Left lung (tissue), 10 donors: ENCODE results near the gene MTCP1. TPM values are rescaled to one million over a fixed set of nuclear protein-coding genes. Genes with fewer than 3 reads are reported as not detected.

Experiments used
- ATAC-seq: fragments of 200-7000 bp; cut with Tn5 transposase; one replicate; pipeline ENCODE4 v1.9.1; 2020; ENCODE audit warnings: moderate library complexity
- DNase-seq, 4 donors: peaks; one replicate each; pipeline ENCODE4 v3.0.0-alpha.2; 2013 to 2020
- H3K27ac ChIP-seq, 2 donors: fragments of 200-600 bp; sonication (generic) in 1 of 2; one replicate each; pipeline versions ENCODE4 v1.5.0 to v1.8.0; 2020 to 2021
- H3K27me3 ChIP-seq, 2 donors: fragments of 200-600 bp; sonication (generic) in 1 of 2; one replicate each; pipeline versions ENCODE4 v1.5.0 to v1.8.0; 2020 to 2021
- H3K36me3 ChIP-seq, 2 donors: fragments of 200-600 bp; sonication (generic) in 1 of 2; one replicate each; pipeline versions ENCODE4 v1.5.0 to v1.8.0; 2020 to 2021
- H3K4me1 ChIP-seq, 2 donors: fragments of 200-600 bp; one replicate each; pipeline ENCODE4 v1.8.0; 2021
- H3K4me3 ChIP-seq, 2 donors: fragments of 200-600 bp; sonication (generic) in 1 of 2; one replicate each; pipeline versions ENCODE4 v1.5.0 to v1.8.0; 2020 to 2021; ENCODE audit warnings: mild to moderate bottlenecking in 1 of 2
- H3K9me3 ChIP-seq, 2 donors: fragments of 200-600 bp; sonication (generic) in 1 of 2; one replicate each; pipeline versions ENCODE4 v1.5.0 to v1.8.0; 2020 to 2021
- CTCF ChIP-seq, 2 donors: fragments of 200-600 bp; sonication (generic) in 1 of 2; IDR thresholded peaks; one replicate each; pipeline versions ENCODE4 v1.5.0 to v1.8.0; 2021; ENCODE audit warnings: antibody characterized with exemption in 2 of 2
- intact Hi-C, 2 donors: fragments of 100-400 bp; cut with DNase I; formaldehyde crosslinking; loops; one replicate each; pipeline versions ENCODE4 v1.11.2 to v1.14.2; 2022
- polyA plus RNA-seq, 6 donors: library from polyadenylated mRNA; unstranded; fragments of 120-200 nt; gene quantifications; one replicate each; pipeline ENCODE4 v1.2.1, GENCODE V29; 2013; ENCODE audit not compliant: insufficient read length in 6 of 6
- total RNA-seq, 2 donors: library from RNA; stranded (reverse); fragmentation: NEBNext Ultra II Directional; extraction: Animal tissue kit (Norgen Biotek cat#: 25700); gene quantifications; one replicate each; pipeline ENCODE4 v1.2.1, GENCODE V29; 2021
- donor health status: DM: no; HTN: yes; CAD: no.
- donor health status: DM: no; HTN: no; CAD: no.

The MTCP1 gene
- total and polyA plus RNA-seq, 8 donors = 11.5 to 27.0 (median 20.9) TPM

GRCh38 chrX:155046129-155046810 lies 24.7 kb downstream of the MTCP1 start:
- DNase-seq (no peak), ATAC-seq (no peak)
- TF ChIP-seq CTCF (IDR thresholded peaks at IDR 0.05) = no peak
- no peaks in the 10 kb centered on the region for H3K27me3 ChIP-seq
- no peaks in the 10 kb centered on the region for H3K9me3 ChIP-seq
- peaks cover 0 to 4% of the 10 kb centered on the region in 2 donors for H3K36me3 ChIP-seq
- intact Hi-C loops = no loop called here
- H3K4me1 ChIP-seq = no peaks in the 10 kb centered on the region
- no peak overlapping the region for H3K4me3 ChIP-seq
- H3K27ac ChIP-seq = no peak overlapping the region

DNA sequence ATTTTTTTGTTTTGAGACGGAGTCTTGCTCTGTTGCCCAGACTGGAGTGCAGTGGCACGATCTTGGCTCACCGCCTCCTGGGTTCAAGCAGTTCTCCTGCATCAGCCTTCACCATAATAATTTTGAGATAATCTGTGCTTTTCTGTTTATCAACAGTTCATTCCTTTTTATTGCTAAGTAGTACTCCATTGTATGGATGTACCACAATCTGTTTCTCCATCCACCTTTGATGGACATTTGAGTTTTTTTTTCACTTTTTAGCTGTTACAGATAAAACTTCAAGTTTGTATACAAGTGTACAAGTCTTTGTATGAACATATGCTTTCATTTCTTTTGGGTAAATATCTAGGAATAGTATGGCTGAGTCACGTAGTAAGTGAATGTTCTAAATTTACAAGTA lies 35.2 kb downstream of the MTCP1 start:
- Histone ChIP-seq H3K9me3 (no peaks in the 10 kb centered on the region), H3K4me3 (no peak overlapping the region), H3K4me1 (no peaks in the 10 kb centered on the region), H3K36me3 (peaks cover 0 to 17% of the 10 kb centered on the region in 2 donors), H3K27me3 (no peaks in the 10 kb centered on the region), H3K27ac (no peak overlapping the region)
- intact Hi-C loops = no loop called here
- no peak for TF ChIP-seq CTCF (IDR thresholded peaks at IDR 0.05)
- ATAC-seq (no peak), DNase-seq (no peak)

DNA sequence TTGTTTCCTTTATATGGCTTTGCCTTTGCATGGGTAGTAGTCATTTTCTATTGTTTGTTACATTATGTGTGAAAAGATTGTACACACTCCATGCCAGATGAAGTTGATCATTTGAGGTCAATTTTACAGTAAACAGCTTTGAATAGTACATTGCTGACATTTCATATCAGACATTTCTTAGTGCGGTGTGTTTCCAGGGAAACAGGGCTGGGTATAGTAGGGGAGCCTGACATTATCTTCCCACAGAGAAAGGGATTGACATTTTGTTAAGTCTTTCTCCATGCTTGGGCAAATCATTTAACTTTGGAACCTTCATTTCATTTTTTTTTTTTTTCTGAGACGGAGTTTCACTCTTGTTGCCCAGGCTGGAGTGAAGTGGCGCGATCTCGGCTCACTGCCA lies 39.3 kb downstream of the MTCP1 start:
- no peak for ATAC-seq
- TF ChIP-seq CTCF (IDR thresholded peaks at IDR 0.05) = no peak

DNA sequence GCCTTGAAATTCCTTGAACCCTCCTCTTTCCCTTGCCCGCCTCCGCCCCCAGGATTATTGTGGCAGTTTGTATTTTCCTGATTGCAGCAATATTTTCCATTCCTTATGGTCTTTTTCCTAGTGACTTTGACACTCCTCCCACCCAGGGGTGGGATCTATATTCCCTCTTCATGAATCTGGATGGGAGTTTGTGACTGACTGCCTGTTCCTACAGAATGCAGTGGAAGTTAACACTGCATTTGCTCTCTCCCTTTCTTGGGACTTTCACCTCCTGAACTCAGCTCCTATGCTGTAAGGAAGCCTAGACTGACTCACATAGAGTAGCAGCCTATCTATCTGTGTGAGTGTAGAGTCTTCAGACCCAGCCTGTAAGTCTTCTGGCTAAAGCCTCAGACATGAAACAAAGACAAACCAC lies 42.1 kb downstream of the MTCP1 start:
- no peaks in the 10 kb centered on the region for H3K27me3 ChIP-seq
- H3K9me3 ChIP-seq = no peaks in the 10 kb centered on the region
- ATAC-seq (no peak), DNase-seq (no peak)
- H3K36me3 ChIP-seq = no peaks in the 10 kb centered on the region
- H3K27ac ChIP-seq = peak overlapping the region in 1 of 2 donors; percentile 96
- no peak overlapping the region for H3K4me3 ChIP-seq
- TF ChIP-seq CTCF (IDR thresholded peaks at IDR 0.05) = no peak
- H3K4me1 ChIP-seq = peaks cover 4 to 8% of the 10 kb centered on the region in 2 donors
- intact Hi-C loops = no loop called here

More for the DNA sequence above, 39.3 kb downstream of the MTCP1 start:
- H3K27me3 ChIP-seq = no peaks in the 10 kb centered on the region
- no peaks in the 10 kb centered on the region for H3K9me3 ChIP-seq
- no peak overlapping the region for H3K27ac ChIP-seq
- H3K4me1 ChIP-seq = peaks cover 0 to 8% of the 10 kb centered on the region in 2 donors
- H3K4me3 ChIP-seq = no peak overlapping the region
- H3K36me3 ChIP-seq = peaks cover 0 to 17% of the 10 kb centered on the region in 2 donors
- DNase-seq = no peak
- intact Hi-C loops = no loop called here

GRCh38 chrX:155028129-155028528 lies 42.8 kb downstream of the MTCP1 start:
- ATAC-seq = no peak
- DNase-seq = no peak
- H3K4me3 ChIP-seq = peak overlapping the region in 1 of 2 donors; percentile 58
- H3K9me3 ChIP-seq = no peaks in the 10 kb centered on the region
- no peaks in the 10 kb centered on the region for H3K27me3 ChIP-seq
- peaks cover 4 to 8% of the 10 kb centered on the region in 2 donors for H3K4me1 ChIP-seq
- H3K27ac ChIP-seq = peak overlapping the region; percentile 95 to 96
- no peak for TF ChIP-seq CTCF (IDR thresholded peaks at IDR 0.05)
- no peaks in the 10 kb centered on the region for H3K36me3 ChIP-seq
- intact Hi-C loops = no loop called here
